Liver (tissue), 3 donors: ENCODE measurements around the gene SLC19A3.

Source experiments
- GABPA ChIP-seq, 2 donors: IDR thresholded peaks in 1 of 2; conservative IDR thresholded peaks in 1 of 2; 2 replicates each; pipeline ENCODE4 v1.6.1; 2016; ENCODE audit warnings: antibody characterized with exemption in 2 of 2, mild to moderate bottlenecking in 1 of 2, moderate library complexity in 1 of 2
- HNF4G ChIP-seq: IDR thresholded peaks from 2 replicates; pipeline ENCODE4 v1.6.1; 2016; ENCODE audit warnings: antibody characterized with exemption
- MAX ChIP-seq: IDR thresholded peaks from 2 replicates; pipeline ENCODE4 v1.6.1; 2016; ENCODE audit warnings: antibody characterized with exemption
- RAD21 ChIP-seq, 2 donors: IDR thresholded peaks; 2 replicates each; pipeline ENCODE4 v1.6.1; 2016; ENCODE audit warnings: antibody characterized with exemption in 2 of 2, mild to moderate bottlenecking in 2 of 2
- RXRA ChIP-seq, 2 donors: IDR thresholded peaks; 2 replicates each; pipeline ENCODE4 v1.6.1; 2017 to 2018; ENCODE audit warnings: antibody characterized with exemption in 2 of 2, mild to moderate bottlenecking in 1 of 2
- SP1 ChIP-seq: IDR thresholded peaks from 2 replicates; pipeline ENCODE4 v1.6.1; 2018; ENCODE audit warnings: antibody characterized with exemption, mild to moderate bottlenecking
- TF ChIP-seq, protein P1 (sequence below): fragments of 150-350 bp; IDR thresholded peaks from 2 replicates; pipeline ENCODE4 v1.5.1; 2017; ENCODE audit warnings: improper control_type of control experiment, low read depth, low read length; ENCODE audit not compliant: missing input control
- TF ChIP-seq, protein P2 (sequence below): IDR thresholded peaks from 2 replicates; pipeline ENCODE4 v1.6.1; 2016; ENCODE audit warnings: antibody characterized with exemption
- donor health status: healthy.
- donor health status: healthy.

DNA sequence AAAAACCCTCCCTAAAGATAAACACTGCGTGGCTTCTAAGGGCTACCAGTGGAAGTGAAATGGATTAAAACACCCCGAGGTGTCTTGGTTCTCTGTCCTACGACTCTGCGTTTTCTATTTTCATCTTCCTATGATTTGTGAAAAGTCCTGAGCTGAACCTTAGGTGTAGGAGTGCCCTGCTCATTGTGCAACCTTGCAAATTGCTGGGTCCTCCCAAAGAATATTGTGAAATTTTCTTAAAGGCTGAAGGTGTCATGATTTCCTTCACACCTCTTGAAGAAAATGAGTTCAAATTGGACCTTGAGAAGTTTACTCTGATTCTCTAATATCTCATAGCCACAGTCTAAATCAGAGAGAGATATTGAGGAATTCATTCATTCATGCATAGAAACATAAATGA lies 1.8 kb upstream of the SLC19A3 start:
- TF ChIP-seq, protein P1, sequence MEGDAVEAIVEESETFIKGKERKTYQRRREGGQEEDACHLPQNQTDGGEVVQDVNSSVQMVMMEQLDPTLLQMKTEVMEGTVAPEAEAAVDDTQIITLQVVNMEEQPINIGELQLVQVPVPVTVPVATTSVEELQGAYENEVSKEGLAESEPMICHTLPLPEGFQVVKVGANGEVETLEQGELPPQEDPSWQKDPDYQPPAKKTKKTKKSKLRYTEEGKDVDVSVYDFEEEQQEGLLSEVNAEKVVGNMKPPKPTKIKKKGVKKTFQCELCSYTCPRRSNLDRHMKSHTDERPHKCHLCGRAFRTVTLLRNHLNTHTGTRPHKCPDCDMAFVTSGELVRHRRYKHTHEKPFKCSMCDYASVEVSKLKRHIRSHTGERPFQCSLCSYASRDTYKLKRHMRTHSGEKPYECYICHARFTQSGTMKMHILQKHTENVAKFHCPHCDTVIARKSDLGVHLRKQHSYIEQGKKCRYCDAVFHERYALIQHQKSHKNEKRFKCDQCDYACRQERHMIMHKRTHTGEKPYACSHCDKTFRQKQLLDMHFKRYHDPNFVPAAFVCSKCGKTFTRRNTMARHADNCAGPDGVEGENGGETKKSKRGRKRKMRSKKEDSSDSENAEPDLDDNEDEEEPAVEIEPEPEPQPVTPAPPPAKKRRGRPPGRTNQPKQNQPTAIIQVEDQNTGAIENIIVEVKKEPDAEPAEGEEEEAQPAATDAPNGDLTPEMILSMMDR: no peak
- TF ChIP-seq RAD21 (IDR thresholded peaks at IDR 0.05) (no peak), MAX (no peak), GABPA (IDR thresholded peaks at IDR 0.05 in 1 of 2, conservative IDR thresholded peaks at IDR 0.05 in 1 of 2) (no peak), HNF4G (no peak), SP1 (no peak), RXRA (IDR thresholded peaks at IDR 0.05) (no peak)
- TF ChIP-seq, protein P2, sequence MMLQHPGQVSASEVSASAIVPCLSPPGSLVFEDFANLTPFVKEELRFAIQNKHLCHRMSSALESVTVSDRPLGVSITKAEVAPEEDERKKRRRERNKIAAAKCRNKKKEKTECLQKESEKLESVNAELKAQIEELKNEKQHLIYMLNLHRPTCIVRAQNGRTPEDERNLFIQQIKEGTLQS: no peak
